Astrocyte of the spinal cord (primary cell): ENCODE data around the gene ODAD2.
A peak's percentile ranks its signal among the peaks of the same experiment; 100 is the strongest.

Experiments used
- DNase-seq: peaks from one replicate; pipeline ENCODE4 v3.0.0; 2011; ENCODE audit warnings: low read depth, low spot score
- H3K4me3 ChIP-seq: 2 replicates; pipeline ENCODE4 v1.5.1; 2011; ENCODE audit warnings: low read depth, mild to moderate bottlenecking, low read length, moderate library complexity
- in situ Hi-C: cut with HindIII; loops from 2 replicates; pipeline ENCODE4 v1.10.0; 2017; ENCODE audit warnings: low sequenced_read_pairs
- TF ChIP-seq, protein P1 (sequence below): IDR thresholded peaks from 2 replicates; pipeline ENCODE4 v1.5.1; 2012; ENCODE audit warnings: low read depth, mild to moderate bottlenecking, low read length, inconsistent platforms

ODAD2 gene, protein sequence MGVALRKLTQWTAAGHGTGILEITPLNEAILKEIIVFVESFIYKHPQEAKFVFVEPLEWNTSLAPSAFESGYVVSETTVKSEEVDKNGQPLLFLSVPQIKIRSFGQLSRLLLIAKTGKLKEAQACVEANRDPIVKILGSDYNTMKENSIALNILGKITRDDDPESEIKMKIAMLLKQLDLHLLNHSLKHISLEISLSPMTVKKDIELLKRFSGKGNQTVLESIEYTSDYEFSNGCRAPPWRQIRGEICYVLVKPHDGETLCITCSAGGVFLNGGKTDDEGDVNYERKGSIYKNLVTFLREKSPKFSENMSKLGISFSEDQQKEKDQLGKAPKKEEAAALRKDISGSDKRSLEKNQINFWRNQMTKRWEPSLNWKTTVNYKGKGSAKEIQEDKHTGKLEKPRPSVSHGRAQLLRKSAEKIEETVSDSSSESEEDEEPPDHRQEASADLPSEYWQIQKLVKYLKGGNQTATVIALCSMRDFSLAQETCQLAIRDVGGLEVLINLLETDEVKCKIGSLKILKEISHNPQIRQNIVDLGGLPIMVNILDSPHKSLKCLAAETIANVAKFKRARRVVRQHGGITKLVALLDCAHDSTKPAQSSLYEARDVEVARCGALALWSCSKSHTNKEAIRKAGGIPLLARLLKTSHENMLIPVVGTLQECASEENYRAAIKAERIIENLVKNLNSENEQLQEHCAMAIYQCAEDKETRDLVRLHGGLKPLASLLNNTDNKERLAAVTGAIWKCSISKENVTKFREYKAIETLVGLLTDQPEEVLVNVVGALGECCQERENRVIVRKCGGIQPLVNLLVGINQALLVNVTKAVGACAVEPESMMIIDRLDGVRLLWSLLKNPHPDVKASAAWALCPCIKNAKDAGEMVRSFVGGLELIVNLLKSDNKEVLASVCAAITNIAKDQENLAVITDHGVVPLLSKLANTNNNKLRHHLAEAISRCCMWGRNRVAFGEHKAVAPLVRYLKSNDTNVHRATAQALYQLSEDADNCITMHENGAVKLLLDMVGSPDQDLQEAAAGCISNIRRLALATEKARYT

DNA sequence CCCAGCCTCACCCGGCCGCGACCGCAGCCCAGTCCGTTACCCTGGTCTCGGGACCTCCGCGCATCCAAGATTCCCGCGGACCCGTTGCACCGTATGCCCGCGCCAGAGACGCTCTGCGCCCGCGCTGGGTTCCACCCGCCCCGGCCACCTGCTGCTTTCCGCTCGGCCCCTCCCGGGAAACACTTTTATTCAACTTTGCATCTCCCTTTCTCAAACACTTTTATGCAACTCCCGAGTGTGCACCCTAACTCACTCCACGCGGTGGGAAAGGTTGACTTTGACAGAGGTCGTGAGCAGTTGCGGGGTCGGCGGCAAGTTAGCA, at the start of gene ODAD2:
Gene ODAD2 (minus strand): TSS at position 126 of the 322 bp plus-strand sequence. CDS start 3,937 bp downstream, outside the sequence.
- peak within 1 kb of the TSS; percentile 68 for H3K4me3 ChIP-seq
- in situ Hi-C loops, result no loop called here
- TF ChIP-seq, protein P1, sequence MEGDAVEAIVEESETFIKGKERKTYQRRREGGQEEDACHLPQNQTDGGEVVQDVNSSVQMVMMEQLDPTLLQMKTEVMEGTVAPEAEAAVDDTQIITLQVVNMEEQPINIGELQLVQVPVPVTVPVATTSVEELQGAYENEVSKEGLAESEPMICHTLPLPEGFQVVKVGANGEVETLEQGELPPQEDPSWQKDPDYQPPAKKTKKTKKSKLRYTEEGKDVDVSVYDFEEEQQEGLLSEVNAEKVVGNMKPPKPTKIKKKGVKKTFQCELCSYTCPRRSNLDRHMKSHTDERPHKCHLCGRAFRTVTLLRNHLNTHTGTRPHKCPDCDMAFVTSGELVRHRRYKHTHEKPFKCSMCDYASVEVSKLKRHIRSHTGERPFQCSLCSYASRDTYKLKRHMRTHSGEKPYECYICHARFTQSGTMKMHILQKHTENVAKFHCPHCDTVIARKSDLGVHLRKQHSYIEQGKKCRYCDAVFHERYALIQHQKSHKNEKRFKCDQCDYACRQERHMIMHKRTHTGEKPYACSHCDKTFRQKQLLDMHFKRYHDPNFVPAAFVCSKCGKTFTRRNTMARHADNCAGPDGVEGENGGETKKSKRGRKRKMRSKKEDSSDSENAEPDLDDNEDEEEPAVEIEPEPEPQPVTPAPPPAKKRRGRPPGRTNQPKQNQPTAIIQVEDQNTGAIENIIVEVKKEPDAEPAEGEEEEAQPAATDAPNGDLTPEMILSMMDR, result no peak
- DNase-seq, result peak; percentile 9

DNA sequence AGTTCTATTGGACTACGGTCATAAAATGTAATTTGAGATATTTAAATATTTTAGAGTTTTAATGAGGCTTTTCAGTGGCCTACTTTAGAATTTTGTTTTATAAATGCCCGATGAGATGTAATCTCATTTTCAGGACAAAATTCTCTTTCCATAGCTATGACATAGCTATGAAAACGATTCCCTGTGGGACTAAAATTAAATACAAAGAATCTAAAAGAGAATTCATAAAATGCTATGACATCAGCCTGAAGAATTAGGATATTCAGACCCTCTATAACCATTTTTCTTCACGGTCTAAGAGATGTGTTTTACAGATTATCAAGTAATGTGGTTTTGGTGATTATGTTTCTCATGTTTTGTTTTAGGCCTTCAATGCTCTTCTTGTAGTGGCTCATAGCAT, 48.2 kb upstream of the ODAD2 start:
- no peak for DNase-seq
- TF ChIP-seq, protein P1, result no peak
- in situ Hi-C loops, result no loop called here
- H3K4me3 ChIP-seq, result no peak overlapping the region

DNA sequence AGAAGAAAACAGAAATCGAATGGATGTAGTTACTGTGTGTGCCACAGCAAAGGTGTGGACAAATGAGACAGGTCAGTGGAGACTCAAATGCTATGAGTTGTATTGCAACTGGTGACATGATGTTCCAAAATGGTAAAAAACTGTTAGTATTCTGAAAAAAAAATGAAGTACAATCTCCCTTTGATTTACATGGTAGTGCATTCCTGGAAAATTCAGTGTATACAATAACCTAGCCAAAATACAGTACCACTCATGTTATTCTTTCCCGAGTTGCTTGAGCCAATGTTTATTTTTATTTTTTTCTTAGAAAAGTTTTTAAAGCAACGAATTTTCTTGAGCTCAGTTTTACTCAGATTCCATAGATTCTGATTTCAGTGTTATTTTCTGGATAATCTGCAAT, 47.7 kb upstream of the ODAD2 start:
- no peak overlapping the region for H3K4me3 ChIP-seq
- TF ChIP-seq, protein P1, result no peak
- DNase-seq, result no peak
- in situ Hi-C loops, result no loop called here

DNA sequence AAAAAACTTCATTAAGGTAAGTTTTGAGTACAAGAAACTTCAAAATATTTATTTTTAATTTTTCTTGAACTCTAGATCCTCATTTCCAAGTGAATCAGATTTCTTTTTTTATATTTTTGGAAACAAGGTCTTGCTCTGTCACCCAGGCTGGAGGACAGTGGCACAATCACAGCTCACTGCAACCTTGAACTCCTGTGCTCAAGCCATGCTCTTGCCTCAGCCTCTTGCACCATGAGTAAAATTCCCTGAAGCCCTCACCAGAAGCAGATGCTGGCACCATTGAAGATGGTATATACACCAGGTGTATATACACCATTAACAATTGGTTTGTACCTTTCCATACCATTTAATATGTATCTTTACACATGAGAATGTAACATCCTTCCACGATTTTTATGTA, 45.1 kb upstream of the ODAD2 start:
- no peak overlapping the region for H3K4me3 ChIP-seq
- in situ Hi-C loops, result no loop called here
- TF ChIP-seq, protein P1, result no peak
- no peak for DNase-seq

DNA sequence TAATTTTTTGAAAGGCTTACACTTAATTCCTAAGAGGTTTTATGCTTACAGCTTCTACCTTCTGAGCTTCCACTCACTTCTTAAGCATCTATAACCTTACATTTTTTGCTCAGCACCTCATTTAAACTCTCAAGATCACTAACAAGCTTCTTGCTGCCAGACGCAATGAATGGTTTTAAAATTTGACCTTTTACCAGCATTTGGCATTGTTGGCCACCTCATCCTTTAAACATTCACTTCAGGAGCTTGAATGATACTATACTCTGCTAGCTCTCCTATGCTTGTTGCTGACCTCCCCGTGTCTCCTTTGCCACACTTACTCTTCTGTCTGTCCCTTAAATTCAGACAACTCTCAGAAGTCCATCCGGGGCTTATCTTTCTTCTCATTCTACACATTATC, 37.7 kb upstream of the ODAD2 start:
- peak; percentile 75 for DNase-seq
- TF ChIP-seq, protein P1, result no peak
- in situ Hi-C loops, result no loop called here
- H3K4me3 ChIP-seq, result no peak overlapping the region
